NCI-H446 treated with DMSO at 0.1 percent for 48 hours (cell line): Measurements from ENCODE around the gene GRIK4.

ENCODE experiments used
- DNase-seq: peaks from one replicate; lab custom pipeline; 2025; lab: John Stamatoyannopoulos, UW

Gene GRIK4

GRCh38 chr11:120810251-120810650 lies 298.7 kb downstream of the GRIK4 start:
- DNase-seq: no peak

GRCh38 chr11:120811199-120811598 lies 299.7 kb downstream of the GRIK4 start:
- no peak for DNase-seq

DNA sequence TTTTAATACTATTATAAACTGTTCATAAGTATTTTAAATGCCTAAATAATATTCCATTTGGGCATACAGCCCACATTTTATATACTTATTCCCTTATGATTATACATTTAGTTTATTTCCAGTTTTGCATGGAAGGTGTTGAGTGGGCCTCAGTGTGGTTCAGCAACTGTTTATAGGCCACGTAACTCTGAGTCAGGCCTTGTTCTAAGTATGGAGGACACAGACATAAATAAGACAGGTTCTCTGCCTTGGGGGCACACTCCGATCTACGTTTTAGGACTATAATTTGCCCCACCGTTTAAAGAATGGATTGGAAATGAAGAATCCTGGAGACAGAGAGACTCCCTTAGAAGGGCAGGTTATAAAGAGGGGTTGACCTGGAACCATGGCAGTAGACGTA lies 300.2 kb downstream of the GRIK4 start:
- no peak for DNase-seq

DNA sequence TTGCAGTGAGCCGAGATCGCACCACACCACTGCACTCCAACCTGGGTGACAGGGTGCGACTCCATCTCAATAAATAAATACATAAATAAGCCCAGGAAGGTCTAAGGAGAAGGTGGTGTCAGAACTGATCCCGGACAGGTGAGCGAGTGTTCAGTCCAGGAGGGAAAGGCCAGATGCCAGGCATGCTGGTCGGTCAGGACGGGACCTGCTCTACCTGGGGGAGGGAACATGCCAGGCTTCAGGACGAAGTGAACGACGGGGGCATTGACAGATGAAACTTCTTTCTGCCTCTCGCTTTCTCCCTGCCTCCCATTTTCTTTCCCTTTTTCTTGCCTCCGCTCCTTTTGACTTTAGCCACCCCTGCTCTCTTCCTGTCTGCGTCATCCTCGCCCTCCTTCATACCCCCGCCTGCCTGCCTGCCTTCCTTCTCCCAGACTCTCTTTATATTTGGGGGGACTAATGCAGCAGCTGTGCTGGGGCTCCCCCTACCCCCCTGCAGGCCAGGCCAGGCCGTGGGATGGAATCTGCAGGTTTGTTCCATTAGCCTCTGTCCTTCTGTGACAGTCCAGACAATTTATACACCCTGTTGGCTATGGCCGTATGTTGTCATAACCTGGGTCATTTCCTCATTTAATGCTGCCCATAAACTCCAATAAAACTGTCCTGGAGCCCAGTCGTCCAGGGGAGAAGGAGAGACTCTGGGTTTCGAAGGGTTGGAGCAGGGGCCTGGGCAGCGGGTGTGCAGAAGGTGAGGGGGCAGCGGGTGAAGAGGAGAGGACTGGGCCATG lies 303.2 kb downstream of the GRIK4 start:
- no peak for DNase-seq

- DNase-seq: no peak
These were observed 304.0 kb downstream of the GRIK4 start for GRCh38 chr11:120815319-120816100.

DNA sequence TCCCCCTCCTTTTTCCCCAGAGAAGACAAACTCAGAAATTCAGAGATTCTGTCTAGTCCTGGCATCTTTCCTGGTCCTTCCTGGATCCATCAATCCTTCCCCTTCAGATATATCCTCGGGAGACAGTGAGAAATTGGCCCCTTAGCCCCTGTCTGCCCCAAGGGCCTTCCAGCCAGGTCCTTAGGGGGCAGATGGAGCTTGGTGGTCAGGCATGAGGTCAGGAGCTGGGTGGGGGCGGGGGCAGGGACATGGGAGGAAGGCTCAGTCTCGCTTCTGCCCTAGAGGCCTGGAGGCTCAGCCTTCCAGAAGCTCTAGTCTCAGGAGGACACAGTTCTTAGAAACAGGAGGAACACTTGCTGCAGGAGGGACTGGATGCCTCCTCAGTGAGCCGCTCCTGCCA lies 304.6 kb downstream of the GRIK4 start:
- DNase-seq: no peak

DNA sequence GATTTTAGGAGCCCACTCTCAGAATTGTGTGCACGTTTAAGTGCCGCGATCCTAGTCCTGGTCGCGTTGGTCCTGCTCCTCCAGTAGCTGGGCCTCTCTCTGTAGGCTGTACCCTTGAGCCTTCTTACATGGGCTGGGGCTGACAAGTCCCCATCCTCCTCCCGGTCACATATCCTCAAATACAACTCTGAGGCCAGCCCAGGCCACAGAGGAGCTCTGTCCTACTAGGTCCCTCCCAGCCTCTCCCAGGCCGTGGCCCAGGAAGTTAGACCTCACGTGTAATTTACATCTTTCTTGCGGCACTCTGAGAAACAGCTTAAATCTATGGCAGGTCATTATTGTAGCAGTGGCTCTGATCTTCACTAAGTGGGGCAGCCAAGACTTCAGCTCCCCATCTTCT lies 305.2 kb downstream of the GRIK4 start:
- DNase-seq: no peak

DNA sequence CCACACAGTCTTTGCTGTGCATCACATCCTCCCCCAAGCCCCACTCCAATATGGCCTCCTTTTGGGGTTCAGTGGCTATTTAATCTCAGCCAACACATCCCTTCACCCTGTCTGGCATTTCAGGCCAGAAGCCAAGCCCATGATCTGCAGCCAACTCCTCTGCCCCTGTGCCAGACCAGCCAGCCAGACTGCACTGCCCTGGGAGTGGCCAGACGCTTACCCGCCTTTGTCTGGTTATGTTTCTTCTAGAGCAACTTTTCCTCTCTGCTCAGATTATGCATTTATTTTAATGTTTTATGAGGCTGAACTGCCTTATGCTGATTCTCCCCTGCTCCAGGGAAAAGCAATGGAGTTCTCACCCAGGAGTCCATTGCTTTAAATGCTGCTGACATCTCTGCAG lies 305.6 kb downstream of the GRIK4 start:
- no peak for DNase-seq

- no peak for DNase-seq
These were observed 306.5 kb downstream of the GRIK4 start for GRCh38 chr11:120818097-120818496.

DNA sequence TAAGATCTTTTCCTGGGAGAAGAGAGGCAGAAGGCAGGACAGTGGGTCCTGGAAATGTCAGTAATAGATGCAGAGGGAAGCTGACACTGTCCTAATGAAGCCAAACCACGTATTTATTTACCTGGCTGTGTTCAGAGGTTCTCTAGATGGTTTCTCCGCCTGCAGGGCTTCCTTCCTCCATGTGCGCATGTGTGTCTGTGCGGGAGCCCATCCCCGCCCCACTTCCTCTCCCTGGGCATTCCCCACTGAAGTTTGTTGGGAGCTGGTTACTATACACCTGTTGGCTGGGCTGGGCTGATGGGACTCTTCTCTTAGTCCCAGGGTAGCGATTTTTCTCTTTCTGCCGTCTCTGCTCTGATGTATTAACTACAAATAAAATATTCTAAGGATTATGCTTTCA lies 307.5 kb downstream of the GRIK4 start:
- no peak for DNase-seq

GRCh38 chr11:120819437-120820365 lies 308.2 kb downstream of the GRIK4 start:
- DNase-seq: peak; percentile 35

DNA sequence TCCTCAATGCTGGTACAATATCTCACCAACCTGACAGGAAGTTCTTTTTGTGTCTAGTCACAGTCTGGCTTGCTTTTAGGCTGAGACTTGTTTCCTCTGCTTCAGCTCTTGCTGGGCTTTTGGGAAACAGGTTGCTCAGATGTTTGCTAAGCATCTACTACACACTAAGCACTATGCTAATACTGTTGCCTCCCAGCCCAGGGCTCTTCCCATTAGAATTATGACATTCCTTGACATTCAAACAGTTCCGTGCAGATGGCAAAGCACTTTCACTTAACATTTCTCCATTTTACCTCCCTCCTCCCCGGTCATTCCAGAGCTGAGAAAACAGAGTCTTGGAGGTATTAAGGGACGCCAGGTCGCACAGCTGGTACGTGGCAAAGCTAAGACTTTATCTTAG lies 311.6 kb downstream of the GRIK4 start:
- no peak for DNase-seq

DNA sequence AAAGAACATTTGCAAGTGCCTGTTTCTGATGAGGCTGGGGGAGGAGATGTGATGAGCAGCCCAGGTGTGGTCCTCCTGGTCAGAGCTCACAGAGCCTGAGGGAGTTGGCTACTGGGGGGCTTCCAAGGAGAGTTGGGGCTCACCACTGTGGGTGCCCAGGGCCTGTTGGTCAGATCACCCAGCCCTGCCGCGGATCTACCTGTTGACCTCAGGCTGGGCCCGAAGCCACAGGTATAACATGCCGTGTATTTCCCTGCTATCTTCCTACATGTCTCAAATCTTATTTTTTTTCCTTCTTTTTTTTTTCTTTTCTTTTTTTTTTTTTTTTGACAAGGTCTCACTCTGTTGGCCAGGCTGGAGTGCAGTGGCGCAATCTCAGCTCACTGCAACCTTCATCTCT lies 312.7 kb downstream of the GRIK4 start:
- no peak for DNase-seq

DNA sequence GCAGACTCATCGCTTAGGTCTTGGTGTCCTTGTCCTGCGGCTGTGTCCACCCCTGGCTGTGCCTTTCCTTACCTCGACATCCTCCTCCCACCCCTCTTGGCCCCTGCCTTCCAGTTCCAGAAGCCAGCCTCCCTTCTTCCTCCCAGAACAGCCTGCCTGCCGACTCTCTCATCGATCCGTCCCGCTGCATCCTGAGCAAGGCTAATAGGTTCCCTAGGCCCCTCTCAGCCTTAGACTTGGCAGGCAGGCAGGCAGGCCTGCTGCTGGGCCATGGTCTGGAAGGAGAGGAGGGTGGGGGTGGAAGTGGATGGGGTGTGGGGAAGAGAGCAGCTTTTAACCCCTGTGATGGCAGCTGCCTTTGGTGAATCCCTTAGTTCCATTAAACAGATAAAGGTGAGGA lies 315.6 kb downstream of the GRIK4 start:
- peak; percentile 70 for DNase-seq

- DNase-seq: no peak
These were observed 316.3 kb downstream of the GRIK4 start for GRCh38 chr11:120827820-120828219.

DNA sequence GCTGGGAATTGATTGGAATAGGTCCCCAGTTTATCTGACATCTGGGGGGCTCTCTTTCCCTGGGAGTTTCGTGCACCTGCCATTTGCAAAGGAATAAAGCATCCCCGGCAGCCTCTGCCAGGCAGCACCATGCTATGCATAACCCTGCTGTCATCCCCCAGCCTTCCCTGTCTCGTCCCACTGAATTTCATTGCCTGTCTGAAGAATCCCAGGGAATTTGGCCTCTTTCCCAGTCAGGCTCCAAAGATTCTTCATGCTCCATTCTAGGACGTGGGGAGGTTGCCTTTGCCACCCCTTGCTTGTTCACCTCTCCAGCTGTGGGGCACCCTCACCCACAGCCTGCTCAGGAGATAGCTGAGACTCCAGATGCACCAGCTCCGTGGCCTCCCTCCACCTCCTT lies 317.3 kb downstream of the GRIK4 start:
- DNase-seq: peak; percentile 55

GRCh38 chr11:120830085-120830620 lies 318.6 kb downstream of the GRIK4 start:
- peak; percentile 87 for DNase-seq

- peak; percentile 48 for DNase-seq
These were observed 321.1 kb downstream of the GRIK4 start for GRCh38 chr11:120832481-120833238.

- no peak for DNase-seq
These were observed 323.2 kb downstream of the GRIK4 start for GRCh38 chr11:120834686-120835210.

DNA sequence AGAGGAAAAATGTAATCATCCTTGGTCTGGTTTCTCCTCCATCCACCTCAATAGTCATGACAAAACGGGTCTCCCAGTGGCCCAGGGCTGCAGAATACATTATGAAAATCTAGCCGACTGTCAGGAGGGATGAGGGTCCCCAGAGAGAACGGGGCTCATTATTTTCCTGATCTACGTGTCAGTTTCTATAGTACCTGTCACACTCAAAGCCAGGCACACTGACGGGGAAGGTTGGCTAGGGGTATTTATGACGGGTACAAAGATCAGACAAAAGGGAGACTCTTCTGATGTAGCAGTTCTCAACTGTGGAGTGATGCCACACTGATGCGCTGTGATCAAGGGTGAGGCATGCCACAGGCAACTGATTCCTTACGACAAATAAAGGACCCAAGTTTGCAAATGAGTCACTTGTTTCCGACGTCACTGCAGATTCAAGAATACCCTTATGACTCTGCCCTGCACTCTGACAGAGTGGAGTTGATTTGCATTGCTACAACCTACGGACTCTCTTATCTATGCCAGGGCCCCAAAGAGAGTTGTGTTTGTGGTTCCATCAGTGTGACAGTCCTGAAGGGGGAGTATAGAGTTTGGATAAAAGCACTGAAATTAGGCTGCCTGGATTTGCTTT lies 324.2 kb downstream of the GRIK4 start:
- no peak for DNase-seq

GRCh38 chr11:120837696-120838095 lies 326.1 kb downstream of the GRIK4 start:
- no peak for DNase-seq
